Choroid plexus epithelial cell (primary cell): ENCODE results near the gene CNOT3.

Source experiments
- DNase-seq: peaks from one replicate; pipeline ENCODE4 v3.0.0-alpha.2; 2010; ENCODE audit warnings: low read depth
- H3K4me3 ChIP-seq: 2 replicates; pipeline ENCODE4 v1.5.1; 2011; ENCODE audit warnings: low read depth, mild to moderate bottlenecking, control low read depth, low read length, moderate library complexity
- TF ChIP-seq, protein P1 (sequence below): conservative IDR thresholded peaks from 2 replicates; pipeline ENCODE4 v1.5.1; 2011; ENCODE audit warnings: low read depth, mild to moderate bottlenecking, control low read depth, inconsistent platforms, low read length, moderate library complexity

Gene CNOT3

DNA sequence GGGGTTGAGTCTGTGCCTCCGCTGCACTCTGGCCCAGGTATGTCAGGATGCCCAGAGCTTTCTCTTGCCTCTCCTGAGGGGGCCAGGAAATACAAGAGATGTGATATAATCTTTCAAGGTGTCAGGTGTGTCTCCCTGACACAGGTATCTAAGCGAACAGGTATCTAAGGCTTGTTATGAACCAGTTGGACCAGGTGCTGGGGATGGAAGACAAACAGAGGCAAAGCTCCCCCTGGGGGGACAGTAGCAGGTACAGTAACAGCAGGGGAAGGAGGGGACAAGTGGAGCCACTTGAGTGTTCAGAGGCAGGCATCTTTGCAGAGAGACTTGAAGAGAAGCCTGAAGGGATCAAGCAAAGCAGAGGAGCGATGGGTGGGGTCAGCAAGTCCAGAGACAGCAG lies 19.4 kb downstream of the CNOT3 start:
- no peak overlapping the region for H3K4me3 ChIP-seq
- DNase-seq, result no peak
- TF ChIP-seq, protein P1, sequence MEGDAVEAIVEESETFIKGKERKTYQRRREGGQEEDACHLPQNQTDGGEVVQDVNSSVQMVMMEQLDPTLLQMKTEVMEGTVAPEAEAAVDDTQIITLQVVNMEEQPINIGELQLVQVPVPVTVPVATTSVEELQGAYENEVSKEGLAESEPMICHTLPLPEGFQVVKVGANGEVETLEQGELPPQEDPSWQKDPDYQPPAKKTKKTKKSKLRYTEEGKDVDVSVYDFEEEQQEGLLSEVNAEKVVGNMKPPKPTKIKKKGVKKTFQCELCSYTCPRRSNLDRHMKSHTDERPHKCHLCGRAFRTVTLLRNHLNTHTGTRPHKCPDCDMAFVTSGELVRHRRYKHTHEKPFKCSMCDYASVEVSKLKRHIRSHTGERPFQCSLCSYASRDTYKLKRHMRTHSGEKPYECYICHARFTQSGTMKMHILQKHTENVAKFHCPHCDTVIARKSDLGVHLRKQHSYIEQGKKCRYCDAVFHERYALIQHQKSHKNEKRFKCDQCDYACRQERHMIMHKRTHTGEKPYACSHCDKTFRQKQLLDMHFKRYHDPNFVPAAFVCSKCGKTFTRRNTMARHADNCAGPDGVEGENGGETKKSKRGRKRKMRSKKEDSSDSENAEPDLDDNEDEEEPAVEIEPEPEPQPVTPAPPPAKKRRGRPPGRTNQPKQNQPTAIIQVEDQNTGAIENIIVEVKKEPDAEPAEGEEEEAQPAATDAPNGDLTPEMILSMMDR, result no peak

DNA sequence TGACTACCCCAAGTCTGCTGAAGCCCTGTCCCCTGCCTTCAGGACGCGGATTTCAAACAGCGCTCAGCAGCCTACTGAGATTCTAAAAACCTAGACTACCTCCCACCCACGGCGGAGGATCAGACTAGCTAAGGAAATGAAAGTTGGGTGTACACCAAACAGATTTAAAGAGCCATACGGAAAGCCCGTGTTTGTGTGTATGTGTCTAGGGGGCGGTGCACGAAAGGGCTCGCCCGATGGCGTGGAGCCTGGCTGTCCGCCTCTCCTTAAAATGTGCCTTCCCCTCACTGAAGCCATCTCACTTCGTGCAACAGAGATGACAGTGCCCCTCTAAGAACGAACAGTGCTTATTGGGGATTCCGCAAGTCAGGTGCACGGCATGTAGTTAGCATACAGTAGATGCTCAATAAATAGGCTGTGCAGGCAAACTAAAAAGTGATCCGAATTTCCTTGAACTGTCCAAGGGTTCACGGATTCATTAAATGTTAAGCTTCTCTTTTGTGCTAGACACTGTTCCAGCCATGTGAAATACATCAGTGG lies 21.3 kb downstream of the CNOT3 start:
- peak overlapping the region; percentile 77 for H3K4me3 ChIP-seq
- DNase-seq, result peak; percentile 35
- TF ChIP-seq, protein P1, result peak; percentile 14

DNA sequence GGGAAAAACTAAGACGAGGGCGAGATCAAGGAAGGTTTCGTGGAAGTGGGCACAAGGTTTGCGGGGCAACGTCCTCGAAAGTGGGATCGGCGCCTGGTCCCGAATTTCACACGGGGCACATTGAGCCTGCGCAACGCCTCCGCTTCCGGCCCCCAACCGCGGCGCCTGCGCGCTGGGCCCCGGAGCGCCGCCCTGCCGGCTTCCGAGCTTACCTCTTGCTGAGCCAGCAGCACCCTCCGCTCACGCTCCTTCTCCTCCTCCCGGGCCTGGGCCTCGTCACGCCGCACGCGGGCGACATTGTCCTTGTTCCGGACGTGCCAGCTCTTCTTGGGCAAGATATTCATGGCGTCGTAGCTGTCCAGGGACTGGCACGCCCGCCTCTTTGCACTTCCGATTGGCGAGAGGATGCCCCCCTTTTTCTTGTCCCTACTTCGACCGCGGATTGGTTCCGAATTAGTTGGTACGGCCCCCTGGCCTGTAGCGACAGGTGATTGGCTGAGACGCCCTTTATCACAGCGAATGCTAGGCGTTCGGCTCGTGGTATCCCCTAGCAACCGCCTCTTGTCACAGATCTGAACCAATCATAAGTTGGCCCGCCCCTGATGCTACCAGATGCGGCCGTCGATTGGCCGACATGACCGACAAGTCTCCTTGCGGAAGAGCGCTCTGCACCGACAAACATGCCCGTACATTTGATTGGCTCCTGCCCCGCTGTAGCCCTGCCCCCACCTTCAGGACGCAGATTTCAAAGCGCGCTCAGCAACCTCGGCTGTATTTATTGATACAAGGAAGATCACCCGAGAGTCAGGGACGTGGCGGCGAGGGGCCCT lies 22.0 kb downstream of the CNOT3 start, which contains the start of gene LENG1:
Gene LENG1 (minus strand): TSS at position 370 of the 830 bp plus-strand sequence. CDS start 26 bp downstream, at position 344.
- TF ChIP-seq, protein P1, result peak; percentile 38
- H3K4me3 ChIP-seq, result peak within 1 kb of the TSS; percentile 77
- peak; percentile 100 for DNase-seq

DNA sequence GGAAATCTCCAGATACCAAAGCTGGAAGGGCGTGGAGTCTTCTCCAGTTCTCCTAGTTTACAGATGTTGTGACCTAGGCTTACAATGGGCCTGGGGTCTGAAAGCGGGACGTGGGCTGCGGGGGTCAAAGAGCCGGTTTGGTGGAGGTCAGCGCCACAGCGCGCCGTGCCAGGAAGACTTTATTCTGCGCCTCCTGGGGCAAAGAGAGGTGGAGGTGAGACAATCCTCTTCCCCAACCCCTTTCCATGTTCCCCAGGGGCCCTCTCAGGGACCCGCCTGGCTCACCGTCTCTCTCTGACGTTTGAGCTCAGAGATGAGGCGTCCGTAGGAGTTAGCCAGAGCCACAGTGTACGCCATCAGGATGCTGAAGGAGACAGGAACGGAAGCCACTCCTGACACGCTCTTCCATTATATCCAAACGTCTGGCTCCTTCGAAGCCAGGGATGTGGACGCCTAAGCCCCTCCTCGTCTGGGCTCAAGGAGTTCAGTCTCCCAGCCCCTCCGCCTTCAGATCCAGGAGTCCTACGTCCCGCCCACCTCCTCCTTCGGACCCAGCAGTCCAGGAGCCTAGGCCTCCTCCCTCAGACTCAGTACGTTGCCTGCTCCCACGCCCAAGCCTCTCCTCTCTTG lies 22.7 kb downstream of the CNOT3 start:
- H3K4me3 ChIP-seq, result peak overlapping the region; percentile 65
- DNase-seq, result peak; percentile 25
- TF ChIP-seq, protein P1, result no peak

DNA sequence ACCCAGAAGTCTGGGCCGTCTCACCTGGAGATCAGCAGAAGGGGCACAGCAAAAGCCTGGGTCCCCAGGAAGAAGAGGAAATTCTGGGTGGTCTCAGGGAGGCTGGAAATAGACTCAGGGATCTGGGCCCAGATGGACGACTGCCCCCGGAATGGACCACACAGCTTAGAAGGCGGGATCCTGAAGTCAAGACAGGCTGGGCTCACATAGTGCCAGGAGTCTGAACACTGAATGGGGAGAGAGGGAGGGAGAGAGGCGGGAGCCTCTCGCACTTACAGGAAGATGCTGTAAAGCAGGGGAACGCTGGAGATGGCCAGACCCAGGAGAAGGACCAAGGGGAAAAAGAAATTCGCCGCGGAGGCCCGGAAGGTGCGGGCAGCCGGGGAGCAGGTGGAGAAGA lies 23.3 kb downstream of the CNOT3 start:
- H3K4me3 ChIP-seq, result no peak overlapping the region
- TF ChIP-seq, protein P1, result no peak
- DNase-seq, result no peak

DNA sequence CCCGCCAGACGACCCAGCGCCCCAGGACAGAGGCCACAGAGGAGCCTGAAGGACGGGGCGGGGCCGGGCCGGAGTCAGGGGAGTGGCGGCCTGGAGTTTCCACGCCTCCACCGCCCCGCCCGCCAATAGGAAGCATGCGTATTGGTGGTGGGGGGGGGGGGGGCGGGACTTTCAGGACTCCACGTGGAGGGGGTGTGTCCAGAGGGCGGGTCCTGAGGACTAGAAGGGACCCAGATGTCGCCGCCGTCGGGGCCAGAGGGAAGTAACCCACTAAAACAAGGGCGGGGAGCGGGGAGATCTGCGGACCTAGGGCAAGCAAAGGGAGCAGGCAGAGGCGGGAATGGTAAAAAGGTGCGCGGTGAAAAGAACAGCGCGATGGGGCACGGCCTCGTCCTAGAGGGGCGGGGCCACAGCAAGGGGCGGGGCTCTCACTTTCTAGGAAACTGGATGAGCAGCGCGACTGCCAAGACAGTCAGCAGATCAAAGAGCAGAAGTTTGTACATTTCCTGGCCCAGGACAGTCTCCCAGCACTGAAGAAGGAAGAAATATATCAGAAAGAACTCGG lies 24.8 kb downstream of the CNOT3 start:
- peak; percentile 76 for DNase-seq
- TF ChIP-seq, protein P1, result no peak

More for the DNA sequence above, 24.8 kb downstream of the CNOT3 start:
- peak overlapping the region; percentile 61 for H3K4me3 ChIP-seq
